ENCODE results near the gene AMBRA1. TPM values are rescaled to one million over a fixed set of nuclear protein-coding genes. Genes with fewer than 3 reads are reported as not detected.

Gene AMBRA1
- total RNA-seq, 1 donor = 18.0 TPM

GRCh38 chr11:46498968-46499367 lies 94.9 kb downstream of the AMBRA1 start:
- TF ChIP-seq, protein P1, sequence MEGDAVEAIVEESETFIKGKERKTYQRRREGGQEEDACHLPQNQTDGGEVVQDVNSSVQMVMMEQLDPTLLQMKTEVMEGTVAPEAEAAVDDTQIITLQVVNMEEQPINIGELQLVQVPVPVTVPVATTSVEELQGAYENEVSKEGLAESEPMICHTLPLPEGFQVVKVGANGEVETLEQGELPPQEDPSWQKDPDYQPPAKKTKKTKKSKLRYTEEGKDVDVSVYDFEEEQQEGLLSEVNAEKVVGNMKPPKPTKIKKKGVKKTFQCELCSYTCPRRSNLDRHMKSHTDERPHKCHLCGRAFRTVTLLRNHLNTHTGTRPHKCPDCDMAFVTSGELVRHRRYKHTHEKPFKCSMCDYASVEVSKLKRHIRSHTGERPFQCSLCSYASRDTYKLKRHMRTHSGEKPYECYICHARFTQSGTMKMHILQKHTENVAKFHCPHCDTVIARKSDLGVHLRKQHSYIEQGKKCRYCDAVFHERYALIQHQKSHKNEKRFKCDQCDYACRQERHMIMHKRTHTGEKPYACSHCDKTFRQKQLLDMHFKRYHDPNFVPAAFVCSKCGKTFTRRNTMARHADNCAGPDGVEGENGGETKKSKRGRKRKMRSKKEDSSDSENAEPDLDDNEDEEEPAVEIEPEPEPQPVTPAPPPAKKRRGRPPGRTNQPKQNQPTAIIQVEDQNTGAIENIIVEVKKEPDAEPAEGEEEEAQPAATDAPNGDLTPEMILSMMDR (IDR thresholded peaks at IDR 0.05; ENCODE audit: insufficient read depth, low read length) = no peak
- no peak overlapping the region for H3K4me3 ChIP-seq (ENCODE audit: low read depth, low read length)
- DNase-seq (ENCODE audit: low read depth) = no peak

DNA sequence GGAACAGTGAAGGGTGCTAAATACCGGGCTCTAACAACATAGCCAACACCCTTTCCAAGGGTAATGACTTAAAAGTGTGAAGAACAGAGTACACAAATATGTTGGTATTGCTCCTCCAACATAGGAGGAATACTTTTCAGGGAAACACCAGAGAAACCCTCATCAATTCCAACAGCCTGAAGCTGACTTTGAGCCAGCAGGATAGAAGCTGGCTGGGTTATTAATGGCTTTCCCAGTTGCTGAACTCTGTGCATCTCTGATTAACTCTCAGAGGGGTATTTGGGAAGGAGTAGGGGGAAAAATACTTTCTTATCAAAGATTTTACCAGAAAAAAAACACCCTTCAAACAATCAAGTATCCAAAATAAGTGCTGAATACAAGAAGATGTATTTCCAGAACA lies 95.6 kb downstream of the AMBRA1 start:
- TF ChIP-seq, protein P1 (IDR thresholded peaks at IDR 0.05; ENCODE audit: insufficient read depth, low read length) = no peak
- no peak overlapping the region for H3K4me3 ChIP-seq (ENCODE audit: low read depth, low read length)
- DNase-seq (ENCODE audit: low read depth) = no peak

DNA sequence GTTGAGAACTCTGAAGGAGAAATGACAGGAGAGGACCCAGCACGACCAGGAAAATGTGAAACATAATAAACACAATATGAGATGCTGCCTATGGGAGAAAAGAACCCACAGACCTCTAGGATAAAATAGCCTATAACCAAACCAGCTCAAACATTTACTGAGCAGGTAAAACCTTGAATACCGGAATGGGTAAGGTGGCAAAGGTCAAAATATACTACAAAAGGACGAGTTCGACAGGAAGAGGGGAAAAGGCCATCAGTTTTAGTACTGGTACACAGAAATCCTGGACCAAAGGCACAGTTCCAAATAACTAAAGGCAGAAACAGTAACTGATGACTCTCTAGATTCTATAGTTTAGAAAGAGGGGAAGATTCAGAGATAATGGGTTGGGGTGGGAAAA lies 96.3 kb downstream of the AMBRA1 start:
- no peak overlapping the region for H3K4me3 ChIP-seq (ENCODE audit: low read depth, low read length)
- TF ChIP-seq, protein P1 (IDR thresholded peaks at IDR 0.05; ENCODE audit: insufficient read depth, low read length) = no peak
- DNase-seq (ENCODE audit: low read depth) = no peak

DNA sequence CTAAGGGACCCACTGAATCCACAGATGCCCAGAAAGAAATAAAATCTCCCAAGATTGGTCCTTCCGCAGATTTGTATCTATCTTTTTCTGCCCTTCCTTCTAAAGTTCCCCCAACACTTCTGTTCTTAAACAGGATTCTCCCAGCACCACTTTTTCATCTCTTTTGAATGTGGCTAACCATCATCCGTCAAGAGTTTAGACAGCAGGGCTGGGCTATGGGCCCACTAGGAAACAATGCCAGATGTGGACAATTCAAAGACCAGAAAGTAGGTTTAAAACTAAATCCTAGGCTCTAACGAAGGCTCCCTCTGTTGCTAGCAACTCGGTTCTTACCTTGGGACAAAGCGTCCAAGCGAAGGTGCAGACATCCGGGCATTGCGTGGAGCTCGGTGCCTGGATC lies 100.0 kb downstream of the AMBRA1 start:
- H3K4me3 ChIP-seq (ENCODE audit: low read depth, low read length) = no peak overlapping the region
- TF ChIP-seq, protein P1 (IDR thresholded peaks at IDR 0.05; ENCODE audit: insufficient read depth, low read length) = no peak
- peak; percentile 56 for DNase-seq (ENCODE audit: low read depth)

DNA sequence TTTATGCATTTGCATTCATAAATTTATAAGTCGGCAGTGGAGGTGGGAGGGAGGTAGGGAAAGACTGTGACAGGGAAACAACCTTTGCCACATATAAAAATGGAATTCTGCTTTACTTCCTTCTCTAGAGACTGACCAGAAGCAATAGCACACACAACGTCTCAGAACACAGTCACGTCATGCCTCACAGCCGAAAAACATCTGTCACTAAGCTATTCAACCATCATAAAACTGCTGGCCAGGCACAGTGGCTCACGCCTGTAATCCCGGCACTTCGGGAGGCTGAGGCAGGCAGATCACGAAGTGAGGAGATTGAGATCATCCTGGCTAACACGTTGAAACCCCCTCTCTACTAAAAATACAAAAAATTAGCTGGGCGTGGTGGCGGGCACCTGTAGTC lies 101.3 kb downstream of the AMBRA1 start:
- DNase-seq (ENCODE audit: low read depth) = no peak
- H3K4me3 ChIP-seq (ENCODE audit: low read depth, low read length) = no peak overlapping the region
- TF ChIP-seq, protein P1 (IDR thresholded peaks at IDR 0.05; ENCODE audit: insufficient read depth, low read length) = no peak

DNA sequence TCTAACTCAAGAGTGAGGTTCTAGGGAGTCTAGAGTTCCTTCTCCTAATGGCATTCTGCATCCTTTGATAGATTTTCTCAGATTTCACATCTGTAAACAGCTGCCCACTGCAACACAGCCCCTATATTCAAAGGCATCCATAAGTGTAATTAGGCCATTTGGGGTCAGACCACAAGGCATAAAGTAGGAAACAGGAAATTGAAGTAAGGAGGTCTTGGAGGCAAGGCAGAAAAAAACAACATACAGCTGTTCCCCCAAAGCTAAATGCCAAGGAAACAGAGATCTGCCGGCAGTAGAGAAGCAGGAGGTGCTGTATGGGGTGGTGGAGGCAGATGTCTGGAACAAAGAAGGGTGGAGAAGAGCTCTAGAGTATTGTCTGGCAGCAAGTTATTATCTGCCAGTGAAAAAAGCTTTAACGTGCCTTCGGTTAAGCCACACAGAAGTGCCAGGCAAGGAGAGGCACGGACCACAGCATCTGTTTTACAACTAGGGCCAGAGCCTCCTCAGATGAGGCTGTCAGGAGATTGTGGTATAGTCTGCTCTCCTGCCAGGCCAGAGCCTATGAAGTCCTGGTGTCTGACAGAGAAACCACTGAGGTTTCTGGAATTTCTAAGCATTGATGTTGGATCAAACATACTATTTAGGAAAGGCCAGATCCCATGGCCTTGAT lies 102.0 kb downstream of the AMBRA1 start:
- no peak overlapping the region for H3K4me3 ChIP-seq (ENCODE audit: low read depth, low read length)
- TF ChIP-seq, protein P1 (IDR thresholded peaks at IDR 0.05; ENCODE audit: insufficient read depth, low read length) = no peak
- no peak for DNase-seq (ENCODE audit: low read depth)

- peak; percentile 13 for DNase-seq (ENCODE audit: low read depth)
- H3K4me3 ChIP-seq (ENCODE audit: low read depth, low read length) = no peak overlapping the region
- TF ChIP-seq, protein P1 (IDR thresholded peaks at IDR 0.05; ENCODE audit: insufficient read depth, low read length) = no peak
Measured at GRCh38 chr11:46490666-46491065, 103.2 kb downstream of the AMBRA1 start.

All from fibroblast of the aortic adventitia (primary cell).